Activated naive CD8-positive, alpha-beta T cell (primary cell): ENCODE data around the gene MLYCD.

Source experiments
- H3K27ac Mint-ChIP-seq: one replicate; pipeline ENCODE4 v1.8.0; 2021; ENCODE audit warnings: mixed read lengths
- H3K27me3 Mint-ChIP-seq: one replicate; pipeline ENCODE4 v1.8.0; 2021; ENCODE audit warnings: mixed read lengths
- H3K36me3 Mint-ChIP-seq: one replicate; pipeline ENCODE4 v1.8.0; 2021; ENCODE audit warnings: mixed read lengths
- H3K4me1 Mint-ChIP-seq: one replicate; pipeline ENCODE4 v1.8.0; 2021; ENCODE audit warnings: low read depth, mixed read lengths
- H3K4me3 Mint-ChIP-seq: one replicate; pipeline ENCODE4 v1.8.0; 2021; ENCODE audit warnings: mild to moderate bottlenecking, mixed read lengths
- H3K9me3 Mint-ChIP-seq: one replicate; pipeline ENCODE4 v1.8.0; 2021; ENCODE audit warnings: low read depth, mixed read lengths

Gene MLYCD

GRCh38 chr16:83898463-83899271, at the start of gene MLYCD:
Gene MLYCD (plus strand): TSS chr16:83899115. CDS start chr16:83899145, 30 bp downstream.
- H3K27me3 Mint-ChIP-seq, result no peaks in the 10 kb centered on the region
- H3K36me3 Mint-ChIP-seq, result no peaks in the 10 kb centered on the region
- no peaks in the 10 kb centered on the region for H3K9me3 Mint-ChIP-seq

GRCh38 chr16:83849421-83849820, 49.5 kb upstream of the MLYCD start:
- Mint-ChIP-seq H3K4me1 (no peaks in the 10 kb centered on the region), H3K36me3 (no peaks in the 10 kb centered on the region), H3K27ac (no peak overlapping the region), H3K4me3 (no peak overlapping the region), H3K27me3 (peaks cover 1% of the 10 kb centered on the region), H3K9me3 (no peaks in the 10 kb centered on the region)

More at GRCh38 chr16:83898463-83899271, at the start of gene MLYCD:
- Mint-ChIP-seq H3K27ac (peak within 1 kb of the TSS; percentile 88), H3K4me1 (peaks cover 36% of the 10 kb centered on the region), H3K4me3 (peak within 1 kb of the TSS; percentile 98)

GRCh38 chr16:83850947-83851346, 48.0 kb upstream of the MLYCD start:
- Mint-ChIP-seq H3K9me3 (no peaks in the 10 kb centered on the region), H3K36me3 (no peaks in the 10 kb centered on the region), H3K4me1 (no peaks in the 10 kb centered on the region), H3K27ac (no peak overlapping the region), H3K4me3 (no peak overlapping the region), H3K27me3 (peaks cover 1% of the 10 kb centered on the region)

GRCh38 chr16:83851473-83851872, 47.4 kb upstream of the MLYCD start:
- H3K27ac Mint-ChIP-seq, result no peak overlapping the region
- peaks cover 1% of the 10 kb centered on the region for H3K27me3 Mint-ChIP-seq
- no peaks in the 10 kb centered on the region for H3K36me3 Mint-ChIP-seq
- no peak overlapping the region for H3K4me3 Mint-ChIP-seq
- H3K4me1 Mint-ChIP-seq, result no peaks in the 10 kb centered on the region
- H3K9me3 Mint-ChIP-seq, result no peaks in the 10 kb centered on the region

GRCh38 chr16:83852774-83853173, 46.1 kb upstream of the MLYCD start:
- no peak overlapping the region for H3K4me3 Mint-ChIP-seq
- H3K27ac Mint-ChIP-seq, result no peak overlapping the region
- no peaks in the 10 kb centered on the region for H3K4me1 Mint-ChIP-seq
- H3K36me3 Mint-ChIP-seq, result no peaks in the 10 kb centered on the region
- no peaks in the 10 kb centered on the region for H3K9me3 Mint-ChIP-seq
- H3K27me3 Mint-ChIP-seq, result peaks cover 1% of the 10 kb centered on the region

- peaks cover 1% of the 10 kb centered on the region for H3K27me3 Mint-ChIP-seq
- no peaks in the 10 kb centered on the region for H3K4me1 Mint-ChIP-seq
- H3K36me3 Mint-ChIP-seq, result no peaks in the 10 kb centered on the region
- no peak overlapping the region for H3K27ac Mint-ChIP-seq
- H3K9me3 Mint-ChIP-seq, result no peaks in the 10 kb centered on the region
- no peak overlapping the region for H3K4me3 Mint-ChIP-seq
Measured at GRCh38 chr16:83853834-83854233, 45.1 kb upstream of the MLYCD start.

- no peaks in the 10 kb centered on the region for H3K9me3 Mint-ChIP-seq
- no peaks in the 10 kb centered on the region for H3K36me3 Mint-ChIP-seq
- H3K4me3 Mint-ChIP-seq, result no peak overlapping the region
- peaks cover under 1% of the 10 kb centered on the region for H3K27me3 Mint-ChIP-seq
- H3K27ac Mint-ChIP-seq, result no peak overlapping the region
- no peaks in the 10 kb centered on the region for H3K4me1 Mint-ChIP-seq
Measured at GRCh38 chr16:83854420-83854819, 44.5 kb upstream of the MLYCD start.

- Mint-ChIP-seq H3K27ac (no peak overlapping the region), H3K4me1 (no peaks in the 10 kb centered on the region), H3K27me3 (no peaks in the 10 kb centered on the region), H3K4me3 (no peak overlapping the region), H3K9me3 (no peaks in the 10 kb centered on the region), H3K36me3 (no peaks in the 10 kb centered on the region)
Measured at GRCh38 chr16:83856792-83857191, 42.1 kb upstream of the MLYCD start.

- no peaks in the 10 kb centered on the region for H3K36me3 Mint-ChIP-seq
- no peak overlapping the region for H3K4me3 Mint-ChIP-seq
- no peaks in the 10 kb centered on the region for H3K27me3 Mint-ChIP-seq
- H3K9me3 Mint-ChIP-seq, result no peaks in the 10 kb centered on the region
- no peak overlapping the region for H3K27ac Mint-ChIP-seq
- H3K4me1 Mint-ChIP-seq, result no peaks in the 10 kb centered on the region
Measured at GRCh38 chr16:83859265-83859664, 39.6 kb upstream of the MLYCD start.

GRCh38 chr16:83862661-83863060, 36.3 kb upstream of the MLYCD start:
- Mint-ChIP-seq H3K9me3 (peaks cover 5% of the 10 kb centered on the region), H3K27ac (no peak overlapping the region), H3K4me3 (no peak overlapping the region), H3K36me3 (no peaks in the 10 kb centered on the region), H3K27me3 (peaks cover 7% of the 10 kb centered on the region), H3K4me1 (no peaks in the 10 kb centered on the region)

- H3K27me3 Mint-ChIP-seq, result peaks cover 7% of the 10 kb centered on the region
- no peaks in the 10 kb centered on the region for H3K36me3 Mint-ChIP-seq
- H3K9me3 Mint-ChIP-seq, result peaks cover 5% of the 10 kb centered on the region
- H3K4me3 Mint-ChIP-seq, result no peak overlapping the region
- H3K27ac Mint-ChIP-seq, result no peak overlapping the region
- no peaks in the 10 kb centered on the region for H3K4me1 Mint-ChIP-seq
Measured at GRCh38 chr16:83863682-83864081, 35.2 kb upstream of the MLYCD start.

GRCh38 chr16:83870830-83871229, 28.1 kb upstream of the MLYCD start:
- H3K9me3 Mint-ChIP-seq, result peaks cover 5% of the 10 kb centered on the region
- H3K36me3 Mint-ChIP-seq, result no peaks in the 10 kb centered on the region
- no peaks in the 10 kb centered on the region for H3K4me1 Mint-ChIP-seq
- peaks cover 15% of the 10 kb centered on the region for H3K27me3 Mint-ChIP-seq
- H3K4me3 Mint-ChIP-seq, result no peak overlapping the region
- no peak overlapping the region for H3K27ac Mint-ChIP-seq

GRCh38 chr16:83878838-83879237, 20.1 kb upstream of the MLYCD start:
- H3K9me3 Mint-ChIP-seq, result no peaks in the 10 kb centered on the region
- H3K36me3 Mint-ChIP-seq, result peaks cover 3% of the 10 kb centered on the region
- no peak overlapping the region for H3K27ac Mint-ChIP-seq
- no peak overlapping the region for H3K4me3 Mint-ChIP-seq
- no peaks in the 10 kb centered on the region for H3K4me1 Mint-ChIP-seq
- H3K27me3 Mint-ChIP-seq, result peaks cover 18% of the 10 kb centered on the region

GRCh38 chr16:83882163-83882885, 16.6 kb upstream of the MLYCD start:
- Mint-ChIP-seq H3K27me3 (peaks cover 11% of the 10 kb centered on the region), H3K27ac (no peak overlapping the region), H3K36me3 (peaks cover 2% of the 10 kb centered on the region)

GRCh38 chr16:83886199-83886971, 12.5 kb upstream of the MLYCD start:
- H3K27ac Mint-ChIP-seq, result no peak overlapping the region
- no peaks in the 10 kb centered on the region for H3K36me3 Mint-ChIP-seq
- no peaks in the 10 kb centered on the region for H3K9me3 Mint-ChIP-seq
- peaks cover 3% of the 10 kb centered on the region for H3K27me3 Mint-ChIP-seq
- H3K4me3 Mint-ChIP-seq, result no peak overlapping the region
- H3K4me1 Mint-ChIP-seq, result no peaks in the 10 kb centered on the region

More at GRCh38 chr16:83882163-83882885, 16.6 kb upstream of the MLYCD start:
- Mint-ChIP-seq H3K4me1 (no peaks in the 10 kb centered on the region), H3K9me3 (no peaks in the 10 kb centered on the region), H3K4me3 (no peak overlapping the region)
